ENCODE results near the gene SETD1A.
A peak's percentile ranks its signal among the peaks of the same experiment; 100 is the strongest.

The SETD1A gene

DNA sequence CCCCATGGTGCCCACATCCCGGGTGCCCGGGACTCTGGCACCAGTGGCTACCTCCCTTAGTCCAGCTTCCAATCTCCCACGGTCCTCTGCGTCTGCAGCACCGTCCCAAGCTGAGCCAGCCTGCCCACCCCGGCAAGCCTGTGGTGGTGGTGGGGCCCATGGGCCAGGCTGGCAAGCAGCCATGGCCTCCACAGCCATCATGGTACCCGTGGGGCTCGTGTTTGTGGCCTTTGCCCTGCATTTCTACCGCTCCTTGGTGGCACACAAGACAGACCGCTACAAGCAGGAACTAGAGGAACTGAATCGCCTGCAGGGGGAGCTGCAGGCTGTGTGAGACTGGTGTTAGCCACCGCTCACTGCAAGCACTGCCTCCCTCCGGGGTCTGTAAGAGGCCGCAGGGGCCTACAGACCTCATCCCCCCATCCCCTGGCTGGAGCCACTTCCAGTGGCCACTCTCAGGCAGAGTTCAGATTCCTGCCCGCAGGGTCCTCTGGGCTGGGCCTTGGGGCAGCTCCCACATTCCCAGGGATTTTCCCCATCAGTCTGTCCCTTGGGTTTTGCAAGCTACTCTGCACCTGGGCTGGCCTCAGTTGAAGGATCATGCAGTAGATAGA lies 3.9 kb upstream of the SETD1A start:
- DNase-seq (ENCODE audit: low read depth), result no peak
- TF ChIP-seq, protein P1, sequence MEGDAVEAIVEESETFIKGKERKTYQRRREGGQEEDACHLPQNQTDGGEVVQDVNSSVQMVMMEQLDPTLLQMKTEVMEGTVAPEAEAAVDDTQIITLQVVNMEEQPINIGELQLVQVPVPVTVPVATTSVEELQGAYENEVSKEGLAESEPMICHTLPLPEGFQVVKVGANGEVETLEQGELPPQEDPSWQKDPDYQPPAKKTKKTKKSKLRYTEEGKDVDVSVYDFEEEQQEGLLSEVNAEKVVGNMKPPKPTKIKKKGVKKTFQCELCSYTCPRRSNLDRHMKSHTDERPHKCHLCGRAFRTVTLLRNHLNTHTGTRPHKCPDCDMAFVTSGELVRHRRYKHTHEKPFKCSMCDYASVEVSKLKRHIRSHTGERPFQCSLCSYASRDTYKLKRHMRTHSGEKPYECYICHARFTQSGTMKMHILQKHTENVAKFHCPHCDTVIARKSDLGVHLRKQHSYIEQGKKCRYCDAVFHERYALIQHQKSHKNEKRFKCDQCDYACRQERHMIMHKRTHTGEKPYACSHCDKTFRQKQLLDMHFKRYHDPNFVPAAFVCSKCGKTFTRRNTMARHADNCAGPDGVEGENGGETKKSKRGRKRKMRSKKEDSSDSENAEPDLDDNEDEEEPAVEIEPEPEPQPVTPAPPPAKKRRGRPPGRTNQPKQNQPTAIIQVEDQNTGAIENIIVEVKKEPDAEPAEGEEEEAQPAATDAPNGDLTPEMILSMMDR (IDR thresholded peaks at IDR 0.05; ENCODE audit: control insufficient read depth, insufficient read depth, low read depth, low read length, missing control alignments), result peak; percentile 81
- H3K4me3 ChIP-seq (ENCODE audit: control insufficient read depth, low read depth, low read length), result no peak overlapping the region

DNA sequence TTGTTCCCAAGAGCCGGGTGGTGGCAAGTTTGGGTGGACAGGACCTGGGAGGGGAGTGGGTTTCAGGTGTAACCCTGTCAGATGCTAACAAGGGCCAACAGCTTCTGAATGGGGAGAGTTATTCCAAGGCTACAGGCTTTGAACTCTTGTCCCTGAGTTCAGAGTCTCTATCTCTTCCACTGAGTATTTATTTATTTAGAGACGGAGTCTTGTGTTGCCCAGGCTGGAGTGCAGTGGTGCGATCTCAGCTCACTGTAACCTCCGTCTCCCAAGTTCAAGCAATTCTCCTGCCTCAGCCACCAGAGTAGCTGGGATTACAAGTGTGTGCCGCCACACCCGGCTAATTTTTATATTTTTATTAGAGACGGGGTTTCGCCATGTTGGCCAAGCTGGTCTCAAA lies 2.6 kb upstream of the SETD1A start:
- TF ChIP-seq, protein P1 (IDR thresholded peaks at IDR 0.05; ENCODE audit: control insufficient read depth, insufficient read depth, low read depth, low read length, missing control alignments), result no peak

DNA sequence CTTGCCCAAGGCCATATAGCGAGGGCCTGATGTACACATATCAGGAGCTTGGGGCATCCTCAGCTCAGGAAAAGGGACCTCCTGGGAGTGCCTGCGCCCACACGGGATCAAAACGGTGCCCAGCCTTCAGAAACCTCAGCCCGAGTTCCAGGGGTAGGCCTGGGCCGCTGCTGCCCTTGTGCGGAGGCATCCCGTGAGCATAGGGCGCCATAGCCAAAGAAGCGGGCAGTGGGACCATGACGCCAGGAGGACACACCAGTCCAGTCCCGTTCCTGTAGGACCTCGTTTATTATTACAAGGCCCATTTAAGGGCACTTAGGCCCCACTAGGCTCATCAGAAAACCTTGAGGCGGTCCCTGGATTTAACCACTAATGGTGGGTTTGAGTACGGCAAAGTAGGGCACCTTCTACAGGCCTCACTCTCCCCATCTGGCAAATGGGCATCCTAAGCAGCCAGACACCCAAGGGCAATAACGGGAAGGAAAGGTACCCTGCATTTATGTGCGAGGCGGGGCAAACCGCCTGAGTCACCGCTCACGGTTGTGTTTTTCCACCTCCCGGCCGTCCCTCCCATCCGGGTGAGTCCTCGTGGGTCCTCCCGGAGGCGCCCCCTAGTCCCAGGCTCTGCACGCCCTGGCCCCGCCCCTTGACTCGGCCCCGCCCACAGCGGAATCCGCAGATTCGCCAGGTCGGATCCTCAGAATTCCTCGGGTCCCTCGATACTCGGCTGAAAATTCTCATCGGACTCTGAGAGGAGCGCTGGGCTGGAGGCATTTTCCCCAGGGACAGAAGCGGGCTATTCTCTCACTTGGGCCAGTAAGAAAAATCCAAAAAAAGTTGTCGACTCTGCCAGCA lies 726 bp upstream of the SETD1A start:
- H3K4me3 ChIP-seq (ENCODE audit: control insufficient read depth, low read depth, low read length), result peak overlapping the region; percentile 94
- TF ChIP-seq, protein P1 (IDR thresholded peaks at IDR 0.05; ENCODE audit: control insufficient read depth, insufficient read depth, low read depth, low read length, missing control alignments), result peak; percentile 37
- DNase-seq (ENCODE audit: low read depth), result no peak

More for the DNA sequence above, 2.6 kb upstream of the SETD1A start:
- no peak overlapping the region for H3K4me3 ChIP-seq (ENCODE audit: control insufficient read depth, low read depth, low read length)
- DNase-seq (ENCODE audit: low read depth), result no peak

DNA sequence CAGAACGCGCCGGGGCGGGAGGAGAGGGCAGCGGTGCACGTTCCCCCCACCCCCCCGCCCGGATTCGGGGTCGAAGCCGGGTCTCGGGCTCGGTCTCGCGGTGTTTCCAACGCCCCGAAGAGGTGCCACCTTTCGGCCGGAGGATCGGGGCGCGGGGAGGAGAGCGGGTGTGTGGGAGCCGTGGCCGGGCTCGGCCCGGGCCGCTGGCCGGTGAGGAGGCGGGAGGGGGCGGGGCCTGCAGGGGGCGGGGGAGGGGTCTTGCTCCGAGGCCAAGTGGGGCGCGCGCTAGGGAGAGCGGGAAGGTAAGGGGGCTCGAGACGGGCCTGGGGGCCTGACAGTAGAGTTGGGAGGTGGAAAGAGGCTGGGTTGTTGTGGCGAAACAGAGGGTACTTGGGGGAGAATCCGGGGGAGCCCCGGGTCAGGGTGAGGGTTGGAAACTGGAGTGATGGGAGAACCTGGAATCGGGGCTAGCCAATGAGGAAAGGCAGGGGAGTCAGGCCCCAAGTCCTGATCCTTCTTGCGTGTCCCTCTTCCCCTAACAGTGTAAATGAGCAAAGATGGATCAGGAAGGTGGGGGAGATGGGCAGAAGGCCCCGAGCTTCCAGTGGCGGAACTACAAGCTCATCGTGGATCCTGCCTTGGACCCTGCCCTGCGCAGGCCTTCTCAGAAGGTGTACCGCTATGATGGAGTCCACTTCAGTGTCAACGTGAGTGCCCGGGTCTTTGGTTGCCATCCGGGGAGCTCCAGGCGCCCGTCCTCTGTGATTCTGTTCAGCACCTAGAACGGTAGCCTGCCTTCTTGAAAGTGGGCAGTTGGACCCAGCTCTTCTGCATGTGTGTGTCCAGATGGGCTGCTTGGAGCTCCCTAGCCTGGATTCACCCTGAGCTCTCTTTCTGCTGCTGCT lies 873 bp downstream of the SETD1A start:
- H3K4me3 ChIP-seq (ENCODE audit: control insufficient read depth, low read depth, low read length), result peak overlapping the region; percentile 94
- no peak for DNase-seq (ENCODE audit: low read depth)
- TF ChIP-seq, protein P1 (IDR thresholded peaks at IDR 0.05; ENCODE audit: control insufficient read depth, insufficient read depth, low read depth, low read length, missing control alignments), result no peak

DNA sequence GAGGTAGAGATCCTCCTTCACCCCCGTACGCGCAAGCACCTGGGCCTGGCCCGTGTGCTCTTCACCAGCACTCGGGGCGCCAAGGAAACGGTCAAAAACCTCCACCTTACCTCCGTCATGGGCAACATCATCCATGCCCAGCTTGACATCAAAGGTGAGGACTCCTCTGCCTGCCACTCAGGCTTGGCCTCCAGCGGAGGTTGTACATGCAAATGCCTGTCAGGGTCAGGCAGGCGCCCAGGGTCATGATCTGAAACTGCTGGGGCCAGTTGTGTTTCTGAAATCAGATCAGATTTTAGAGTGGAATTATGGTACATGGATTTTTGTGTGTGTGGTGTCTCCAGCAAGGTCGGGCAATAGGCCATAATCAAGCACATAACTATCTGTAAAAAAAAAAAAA lies 3.8 kb downstream of the SETD1A start:
- DNase-seq (ENCODE audit: low read depth), result no peak

More for the DNA sequence above, 3.8 kb downstream of the SETD1A start:
- TF ChIP-seq, protein P1 (IDR thresholded peaks at IDR 0.05; ENCODE audit: control insufficient read depth, insufficient read depth, low read depth, low read length, missing control alignments), result no peak
- H3K4me3 ChIP-seq (ENCODE audit: control insufficient read depth, low read depth, low read length), result no peak overlapping the region

All from AG09309 (cell line).